ENCODE measurements around the gene BBS9.

The BBS9 gene

GRCh38 chr7:33109758-33110238, 19.6 kb upstream of the BBS9 start:
- Histone ChIP-seq H4K20me1 (ENCODE audit: insufficient read depth, low read length, poor library complexity, severe bottlenecking) (peaks cover 34% of the 10 kb centered on the region), H3K4me2 (ENCODE audit: low read depth, low read length, poor library complexity, severe bottlenecking) (peak overlapping the region; percentile 76), H3K36me3 (ENCODE audit: insufficient read depth, low read length) (no peaks in the 10 kb centered on the region), H2AFZ (ENCODE audit: low read length) (peak overlapping the region; percentile 86), H3K4me3 (ENCODE audit: low read length, poor library complexity, severe bottlenecking) (peak overlapping the region; percentile 73), H3F3A (ENCODE audit: low read depth) (no peaks in the 10 kb centered on the region), H3K9ac (ENCODE audit: low read depth, low read length, poor library complexity, severe bottlenecking) (no peak overlapping the region), H3K27me3 (ENCODE audit: insufficient read depth, low read length, poor library complexity, severe bottlenecking) (no peaks in the 10 kb centered on the region), H3K9me2 (replicated peaks; ENCODE audit: low read depth, low read length) (no peaks in the 10 kb centered on the region), H3K4me1 (ENCODE audit: insufficient read depth, low read length, poor library complexity, severe bottlenecking) (peaks cover 33% of the 10 kb centered on the region), H3K79me2 (ENCODE audit: insufficient read depth, low read length) (peaks cover 42% of the 10 kb centered on the region), H3K9me3 (ENCODE audit: insufficient read depth, low read depth, low read length) (no peaks in the 10 kb centered on the region)
- no peak for TF ChIP-seq EZH2phosphoT487 (IDR thresholded peaks at IDR 0.05; ENCODE audit: borderline replicate concordance)
- no peak; the same call in 1 of the 2 replicates for TF ChIP-seq CTCF (conservative IDR thresholded peaks at IDR 0.05; ENCODE audit: low read length)

- Histone ChIP-seq H4K20me1 (ENCODE audit: insufficient read depth, low read length, poor library complexity, severe bottlenecking) (peaks cover 19% of the 10 kb centered on the region), H3K79me2 (ENCODE audit: insufficient read depth, low read length) (peaks cover 25% of the 10 kb centered on the region), H3K9me3 (ENCODE audit: insufficient read depth, low read depth, low read length) (no peaks in the 10 kb centered on the region), H3F3A (ENCODE audit: low read depth) (no peaks in the 10 kb centered on the region), H3K27me3 (ENCODE audit: insufficient read depth, low read length, poor library complexity, severe bottlenecking) (no peaks in the 10 kb centered on the region), H3K9me2 (replicated peaks; ENCODE audit: low read depth, low read length) (no peaks in the 10 kb centered on the region), H3K36me3 (ENCODE audit: insufficient read depth, low read length) (no peaks in the 10 kb centered on the region), H3K4me2 (ENCODE audit: low read depth, low read length, poor library complexity, severe bottlenecking) (no peak overlapping the region), H3K9ac (ENCODE audit: low read depth, low read length, poor library complexity, severe bottlenecking) (no peak overlapping the region), H3K4me1 (ENCODE audit: insufficient read depth, low read length, poor library complexity, severe bottlenecking) (peaks cover 21% of the 10 kb centered on the region), H2AFZ (ENCODE audit: low read length) (no peak overlapping the region), H3K4me3 (ENCODE audit: low read length, poor library complexity, severe bottlenecking) (no peak overlapping the region)
- no peak for TF ChIP-seq EZH2phosphoT487 (IDR thresholded peaks at IDR 0.05; ENCODE audit: borderline replicate concordance)
- no peak for TF ChIP-seq CTCF (conservative IDR thresholded peaks at IDR 0.05; ENCODE audit: low read length)
Observed at GRCh38 chr7:33111614-33112013, 17.8 kb upstream of the BBS9 start.

GRCh38 chr7:33114976-33115375, 14.4 kb upstream of the BBS9 start:
- peaks cover 1% of the 10 kb centered on the region for H3K4me1 ChIP-seq (ENCODE audit: insufficient read depth, low read length, poor library complexity, severe bottlenecking)
- no peaks in the 10 kb centered on the region for H4K20me1 ChIP-seq (ENCODE audit: insufficient read depth, low read length, poor library complexity, severe bottlenecking)
- H2AFZ ChIP-seq (ENCODE audit: low read length): no peak overlapping the region
- no peaks in the 10 kb centered on the region for H3K79me2 ChIP-seq (ENCODE audit: insufficient read depth, low read length)
- H3F3A ChIP-seq (ENCODE audit: low read depth): no peaks in the 10 kb centered on the region
- H3K36me3 ChIP-seq (ENCODE audit: insufficient read depth, low read length): no peaks in the 10 kb centered on the region
- H3K9me2 ChIP-seq (replicated peaks; ENCODE audit: low read depth, low read length): no peaks in the 10 kb centered on the region
- H3K9me3 ChIP-seq (ENCODE audit: insufficient read depth, low read depth, low read length): no peaks in the 10 kb centered on the region
- no peaks in the 10 kb centered on the region for H3K27me3 ChIP-seq (ENCODE audit: insufficient read depth, low read length, poor library complexity, severe bottlenecking)
- H3K4me3 ChIP-seq (ENCODE audit: low read length, poor library complexity, severe bottlenecking): no peak overlapping the region
- H3K9ac ChIP-seq (ENCODE audit: low read depth, low read length, poor library complexity, severe bottlenecking): no peak overlapping the region
- H3K4me2 ChIP-seq (ENCODE audit: low read depth, low read length, poor library complexity, severe bottlenecking): no peak overlapping the region
- TF ChIP-seq EZH2phosphoT487 (IDR thresholded peaks at IDR 0.05; ENCODE audit: borderline replicate concordance): no peak
- TF ChIP-seq CTCF (conservative IDR thresholded peaks at IDR 0.05; ENCODE audit: low read length): no peak

Measured in Loucy (cell line).